K562 (cell line): Measurements from ENCODE around the gene PBX2. TPM values are rescaled to one million over a fixed set of nuclear protein-coding genes. Genes with fewer than 3 reads are reported as not detected.

Experiments
- ATF4 ChIP-seq: fragments of 450-650 bp; formaldehyde crosslinking; IDR thresholded peaks from 2 replicates; pipeline ENCODE4 v1.4.0; 2022; ENCODE audit warnings: mild to moderate bottlenecking, moderate library complexity
- BRF1 ChIP-seq: IDR thresholded peaks from 3 replicates; pipeline ENCODE4 v1.6.1; 2011; ENCODE audit warnings: borderline replicate concordance, mild to moderate bottlenecking; ENCODE audit not compliant: insufficient read length; ENCODE audit errors: extremely low read depth
- CEBPB ChIP-seq: fragments of 450-650 bp; IDR thresholded peaks from 2 replicates; pipeline ENCODE4 v1.6.1; 2016; ENCODE audit warnings: missing genetic modification characterization, missing compliant biosample characterization
- CXXC5 ChIP-seq: fragments of 250-450 bp; sonication (Bioruptor Pico); IDR thresholded peaks from 2 replicates; pipeline ENCODE4 v1.8.0; 2022; ENCODE audit warnings: inconsistent platforms, mild to moderate bottlenecking, moderate library complexity
- DMBX1 ChIP-seq: fragments of 250-450 bp; sonication (Bioruptor Pico); IDR thresholded peaks from 2 replicates; pipeline ENCODE4 v1.8.0; 2022; ENCODE audit warnings: inconsistent platforms, mild to moderate bottlenecking, moderate library complexity, borderline replicate concordance
- EHMT2 ChIP-seq: fragments of 450-650 bp; IDR thresholded peaks from 2 replicates; pipeline ENCODE4 v1.6.1; 2018; ENCODE audit warnings: antibody characterized with exemption
- ELF4 ChIP-seq: fragments of 450-650 bp; formaldehyde crosslinking; IDR thresholded peaks from 2 replicates; pipeline ENCODE4 v1.4.0; 2022; ENCODE audit warnings: missing genetic modification characterization
- FOXP1 ChIP-seq: sonication (generic); formaldehyde crosslinking; IDR thresholded peaks from 2 replicates; pipeline ENCODE4 v1.8.0; 2022; ENCODE audit warnings: mild to moderate bottlenecking, missing genetic modification reagents
- LEF1 ChIP-seq: fragments of 450-650 bp; IDR thresholded peaks from 2 replicates; pipeline ENCODE4 v1.6.1; 2016; ENCODE audit warnings: mild to moderate bottlenecking
- MBD1 ChIP-seq: fragments of 250-450 bp; sonication (Bioruptor Pico); IDR thresholded peaks from 2 replicates; pipeline ENCODE4 v1.8.0; 2022; ENCODE audit warnings: inconsistent platforms
- MBD2 ChIP-seq: sonication (generic); IDR thresholded peaks from 2 replicates; pipeline ENCODE4 v1.6.1; 2016; ENCODE audit warnings: low read depth, borderline replicate concordance
- MED1 ChIP-seq: sonication (generic); formaldehyde crosslinking; IDR thresholded peaks from 2 replicates; pipeline ENCODE4 v1.8.1; 2023; ENCODE audit warnings: missing genetic modification reagents, borderline replicate concordance
- PURB ChIP-seq: sonication (generic); formaldehyde crosslinking; IDR thresholded peaks from 2 replicates; pipeline ENCODE4 v1.9.0; 2021; ENCODE audit warnings: low read depth, mild to moderate bottlenecking, missing genetic modification reagents
- RAD51 ChIP-seq: fragments of 450-650 bp; IDR thresholded peaks from 2 replicates; pipeline ENCODE4 v1.7.1; 2016; ENCODE audit warnings: low read depth, mild to moderate bottlenecking, borderline replicate concordance
- TAF1 ChIP-seq: IDR thresholded peaks from 2 replicates; pipeline ENCODE4 v1.6.1; 2011; ENCODE audit warnings: mild to moderate bottlenecking, low read length, moderate library complexity; ENCODE audit not compliant: insufficient read depth, control insufficient read depth, severe bottlenecking; ENCODE audit errors: extremely low read depth
- TAF15 ChIP-seq: fragments of 200-400 bp; formaldehyde crosslinking; IDR thresholded peaks from 2 replicates; pipeline ENCODE4 v1.6.1; 2017; ENCODE audit warnings: mild to moderate bottlenecking, low read depth, low read length, moderate library complexity
- TOE1 ChIP-seq, 2 experiments: fragments of 450-650 bp in 1 of 2; sonication (generic) in 1 of 2; formaldehyde crosslinking in 1 of 2; IDR thresholded peaks; 2 replicates each; pipeline versions ENCODE4 v1.7.1 to v1.8.0; 2016 to 2022; ENCODE audit warnings: borderline replicate concordance in 2 of 2, mild to moderate bottlenecking in 2 of 2, antibody characterized with exemption in 1 of 2, inconsistent platforms in 1 of 2, low read depth in 1 of 2, missing genetic modification reagents in 1 of 2, moderate library complexity in 1 of 2
- TRIM28 ChIP-seq: fragments of 450-650 bp; IDR thresholded peaks from 2 replicates; pipeline ENCODE4 v1.6.1; 2017
- ZBTB9 ChIP-seq: fragments of 450-650 bp; formaldehyde crosslinking; IDR thresholded peaks from 2 replicates; pipeline ENCODE4 v1.4.0; 2020; ENCODE audit warnings: mild to moderate bottlenecking, moderate library complexity
- ZNF224 ChIP-seq: sonication (generic); formaldehyde crosslinking; IDR thresholded peaks from 2 replicates; pipeline ENCODE4 v1.8.0; 2022; ENCODE audit warnings: mild to moderate bottlenecking, missing genetic modification reagents
- ZNF398 ChIP-seq: fragments of 250-450 bp; sonication (Bioruptor Pico); IDR thresholded peaks from 2 replicates; pipeline ENCODE4 v1.8.0; 2021; ENCODE audit warnings: moderate library complexity, mild to moderate bottlenecking, inconsistent platforms
- ZNF41 ChIP-seq: fragments of 250-450 bp; sonication (Bioruptor Pico); conservative IDR thresholded peaks from 2 replicates; pipeline ENCODE4 v1.4.0; 2020; ENCODE audit warnings: mild to moderate bottlenecking
- ZNF668 ChIP-seq: fragments of 250-450 bp; sonication (Bioruptor Pico); IDR thresholded peaks from 2 replicates; pipeline ENCODE4 v1.8.0; 2022; ENCODE audit warnings: mild to moderate bottlenecking, inconsistent platforms
- polyA plus RNA-seq, 8 experiments: library from polyadenylated mRNA; depleted of rRNA in 4 of 8; stranded (reverse) in 5 of 8; unstranded in 3 of 8; fragments of >200 nt; fragmentation: Nextera tagmentation in 2 of 8; fragmentation: Illumina TruSeq in 1 of 8; extraction: Ambion mirVana in 2 of 8; extraction: Trizol in 1 of 8; gene quantifications; 2 replicates each; pipeline versions ENCODE4 v1.2.1 to v1.2.3, GENCODE V29; 2011 to 2014; ENCODE audit warnings: inconsistent platforms in 1 of 8, missing spikeins in 1 of 8
- total RNA-seq, 7 experiments: library from RNA; depleted of rRNA in 6 of 7; stranded (reverse); fragments of >200 nt in 6 of 7; fragmentation: Illumina TruSeq in 2 of 7; extraction: Trizol in 2 of 7; gene quantifications; 2 replicates each; pipeline versions ENCODE4 v1.2.1 to v1.2.3, GENCODE V29; 2011 to 2021; ENCODE audit warnings: low replicate concordance in 1 of 7

The PBX2 gene
- total and polyA plus RNA-seq, 9 of the 15 experiments (the other 6 are each of a cell fraction or from before 2014, with no cell fraction given) = 1.9 to 134 (median 62.5) TPM

GRCh38 chr6:32152769-32153563 is 37.0 kb downstream of the PBX2 start (continued):
- TF ChIP-seq ZBTB9 (no peak), ATF4 (CRISPR knock-in tag) (0 out of 2 replicates have a peak, but pooled peaks have one; percentile 24), TAF15 (no peak), MBD1 (CRISPR knock-in tag) (no peak), MED1 (CRISPR knock-in tag) (no peak), TRIM28 (no peak), PURB (CRISPR knock-in tag) (no peak), TOE1 (IDR thresholded peaks at IDR 0.05; ENCODE audit: borderline replicate concordance) (no peak), TOE1 (CRISPR knock-in tag; IDR thresholded peaks at IDR 0.05; ENCODE audit: borderline replicate concordance, low read depth) (no peak), EHMT2 (no peak), RAD51 (no peak), ZNF398 (CRISPR knock-in tag) (no peak), CEBPB (tag) (no peak), BRF1 (no peak), ZNF668 (CRISPR knock-in tag) (no peak), ELF4 (CRISPR knock-in tag) (no peak), TAF1 (no peak), ZNF41 (no peak), MBD2 (no peak), CXXC5 (CRISPR knock-in tag) (no peak; the same call in 1 of the 2 replicates), FOXP1 (CRISPR knock-in tag) (no peak), LEF1 (peak; percentile 24; the same call in 1 of the 2 replicates), DMBX1 (no peak; the same call in 1 of the 2 replicates), ZNF224 (CRISPR knock-in tag) (no peak)
